Immature natural killer cell (primary cell): ENCODE results near the gene SLIT3. TPM values are rescaled to one million over a fixed set of nuclear protein-coding genes. Genes with fewer than 3 reads are reported as not detected.
"Not testable (repeated sequence)": the region's sequence is repeated elsewhere in the genome, so short reads cannot be mapped to it uniquely, and the experiment has no call there.

Experiments used
- DNase-seq, 3 donors: peaks; one replicate each; pipeline ENCODE4 v3.0.0; 2022; ENCODE audit warnings: mixed read lengths in 1 of 3
- H3K27ac Mint-ChIP-seq, 6 donors: one replicate each; pipeline ENCODE4 v1.8.0; 2020; ENCODE audit warnings: mixed read lengths in 6 of 6, mild to moderate bottlenecking in 5 of 6, inconsistent platforms in 4 of 6, moderate library complexity in 3 of 6
- H3K27me3 Mint-ChIP-seq, 3 donors: one replicate each; pipeline ENCODE4 v1.8.0; 2020 to 2021; ENCODE audit warnings: low read depth in 3 of 3, mild to moderate bottlenecking in 3 of 3, mixed read lengths in 3 of 3, moderate library complexity in 3 of 3, inconsistent platforms in 1 of 3
- H3K36me3 Mint-ChIP-seq, 3 donors: one replicate each; pipeline ENCODE4 v1.8.0; 2020; ENCODE audit warnings: mixed read lengths in 3 of 3, inconsistent platforms in 2 of 3, mild to moderate bottlenecking in 2 of 3
- H3K4me1 Mint-ChIP-seq, 2 donors: one replicate each; pipeline ENCODE4 v1.8.0; 2020; ENCODE audit warnings: inconsistent platforms in 2 of 2, mild to moderate bottlenecking in 2 of 2, mixed read lengths in 2 of 2, moderate library complexity in 1 of 2
- H3K4me3 Mint-ChIP-seq, 5 donors: one replicate each; pipeline ENCODE4 v1.8.0; 2020; ENCODE audit warnings: mild to moderate bottlenecking in 5 of 5, mixed read lengths in 5 of 5, inconsistent platforms in 3 of 5, moderate library complexity in 3 of 5
- H3K9me3 Mint-ChIP-seq, 6 donors: one replicate each; pipeline ENCODE4 v1.8.0; 2020; ENCODE audit warnings: mild to moderate bottlenecking in 6 of 6, mixed read lengths in 6 of 6, inconsistent platforms in 4 of 6, moderate library complexity in 3 of 6
- polyA plus RNA-seq, 3 donors: library from polyadenylated mRNA; unstranded; fragments of 300-500 nt; fragmentation: Illumina TruSeq; gene quantifications; one replicate each; pipeline ENCODE4 v1.2.3, GENCODE V29; 2021

The SLIT3 gene
- polyA plus RNA-seq, 3 donors from 2014 or later = 0.47 to 0.90 TPM; not detected in 1

DNA sequence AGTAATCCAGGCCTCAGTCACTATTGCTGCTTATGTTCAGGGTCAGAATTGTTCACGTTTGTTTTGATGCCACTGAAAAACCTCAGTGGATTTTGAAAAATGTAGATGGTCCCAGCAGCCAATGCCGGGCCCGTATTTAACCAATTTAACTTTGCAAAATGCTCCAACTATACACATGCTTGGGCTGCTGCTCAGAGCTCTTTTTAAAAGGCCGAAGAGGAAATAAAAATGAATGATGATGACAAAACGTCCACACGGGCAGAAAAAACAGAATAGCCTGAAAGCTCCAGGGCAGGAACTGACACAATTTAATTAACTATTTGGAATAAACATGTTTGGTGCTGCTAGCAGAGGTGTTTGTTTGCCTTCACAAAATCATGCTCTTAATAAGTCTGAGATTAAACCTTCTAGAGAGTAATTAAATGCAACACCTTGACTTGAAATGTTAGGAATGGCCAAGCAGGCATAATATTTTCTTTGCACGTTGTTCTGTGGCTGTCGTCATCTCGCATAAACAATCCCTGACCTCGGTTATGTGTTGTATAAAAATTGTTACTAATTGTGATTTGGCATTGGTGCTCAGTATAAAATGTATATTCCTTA is 152.7 kb downstream of the SLIT3 start:
- Mint-ChIP-seq H3K27me3 (peaks cover 0 to 3% (median 2%) of the 10 kb centered on the region in 3 donors), H3K27ac (no peak overlapping the region), H3K4me1 (no peaks in the 10 kb centered on the region), H3K4me3 (no peak overlapping the region), H3K9me3 (no peaks in the 10 kb centered on the region), H3K36me3 (no peaks in the 10 kb centered on the region)
- no peak for DNase-seq

DNA sequence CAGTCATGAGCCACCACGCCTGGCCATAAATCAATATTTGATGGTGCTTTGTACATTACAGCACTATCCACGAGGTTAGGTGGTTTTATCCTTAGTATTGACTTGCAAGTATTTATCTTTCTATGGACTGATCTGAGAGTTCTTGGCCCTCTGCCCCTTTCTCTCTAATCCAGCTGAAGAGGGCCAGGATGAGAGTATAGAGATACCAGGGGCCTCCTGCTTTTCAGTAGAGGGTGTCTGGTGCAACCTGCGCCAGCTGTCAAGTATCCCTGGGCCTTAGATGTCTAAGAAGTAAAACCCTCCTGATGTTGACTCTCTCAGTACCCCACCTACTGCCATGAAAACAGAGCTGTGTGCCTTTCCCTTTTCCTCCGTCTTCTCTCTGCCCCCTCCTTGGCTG is 153.4 kb downstream of the SLIT3 start:
- H3K4me1 Mint-ChIP-seq = no peaks in the 10 kb centered on the region
- no peak overlapping the region for H3K27ac Mint-ChIP-seq
- DNase-seq = no peak
- peaks cover 0 to 3% (median 2%) of the 10 kb centered on the region in 3 donors for H3K27me3 Mint-ChIP-seq
- H3K9me3 Mint-ChIP-seq = no peaks in the 10 kb centered on the region
- no peak overlapping the region for H3K4me3 Mint-ChIP-seq
- H3K36me3 Mint-ChIP-seq = no peaks in the 10 kb centered on the region

DNA sequence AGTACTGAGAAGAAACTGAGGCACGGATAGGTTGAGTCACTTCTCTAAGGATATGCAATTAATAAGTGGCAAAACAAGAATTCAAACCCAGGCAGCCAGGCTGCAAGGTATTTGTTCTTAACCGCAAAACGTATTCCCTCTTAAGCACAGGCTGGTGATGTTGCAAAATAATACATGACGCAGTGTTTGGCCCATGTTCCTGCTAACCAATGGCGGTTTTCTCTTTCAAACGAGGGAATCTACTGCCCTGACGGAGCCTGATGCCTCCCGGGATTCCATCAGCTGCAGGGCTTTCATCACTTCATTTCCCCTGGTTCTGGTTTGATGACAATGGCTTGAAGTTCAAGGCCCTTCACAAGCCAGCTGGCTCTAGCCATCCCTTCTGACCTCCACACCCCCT is 154.8 kb downstream of the SLIT3 start:
- no peak overlapping the region for H3K4me3 Mint-ChIP-seq

DNA sequence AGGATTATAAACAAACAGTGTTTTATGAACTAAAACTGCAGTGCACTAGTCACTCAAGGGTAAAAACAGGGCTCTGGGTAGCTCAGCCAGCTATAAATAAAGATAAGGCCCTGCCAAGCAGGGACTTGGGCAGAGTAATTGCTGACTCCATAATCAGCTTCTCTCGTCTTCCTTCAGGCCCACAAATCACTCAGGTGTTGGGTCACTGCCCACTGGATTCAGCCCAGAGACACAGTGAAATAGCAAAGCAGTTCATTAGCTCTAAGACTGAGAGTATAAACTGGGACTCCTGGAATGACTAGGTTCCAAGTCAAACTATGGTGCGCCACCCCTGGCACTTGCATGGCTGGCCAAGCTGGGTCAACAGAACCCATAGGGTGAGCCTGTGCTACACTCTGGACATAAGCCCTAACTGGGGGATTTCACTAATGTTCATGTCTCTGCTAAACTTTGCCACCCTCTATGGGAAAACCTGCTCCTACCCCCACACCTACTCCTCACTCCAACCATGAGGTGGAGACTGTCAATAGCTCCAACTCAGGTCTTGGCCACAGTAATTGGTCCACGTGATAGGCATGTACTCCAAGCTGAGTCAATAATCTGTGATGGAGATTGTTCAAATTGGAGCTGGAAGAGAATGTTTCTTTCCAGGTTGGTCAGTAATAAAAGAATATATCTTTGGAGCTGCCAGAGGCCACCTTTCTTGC is 158.5 kb downstream of the SLIT3 start:
- no peak for DNase-seq
- H3K9me3 Mint-ChIP-seq = no peaks in the 10 kb centered on the region
- H3K4me1 Mint-ChIP-seq = no peaks in the 10 kb centered on the region
- H3K4me3 Mint-ChIP-seq = no peak overlapping the region
- H3K36me3 Mint-ChIP-seq = no peaks in the 10 kb centered on the region
- H3K27ac Mint-ChIP-seq = no peak overlapping the region
- peaks cover 2 to 4% (median 3%) of the 10 kb centered on the region in 3 donors for H3K27me3 Mint-ChIP-seq

More for the DNA sequence above, 154.8 kb downstream of the SLIT3 start:
- DNase-seq = no peak
- Mint-ChIP-seq H3K4me1 (no peaks in the 10 kb centered on the region), H3K27me3 (peaks cover 0 to 1% (median 0%) of the 10 kb centered on the region in 3 donors), H3K36me3 (no peaks in the 10 kb centered on the region), H3K27ac (no peak overlapping the region), H3K9me3 (no peaks in the 10 kb centered on the region)

DNA sequence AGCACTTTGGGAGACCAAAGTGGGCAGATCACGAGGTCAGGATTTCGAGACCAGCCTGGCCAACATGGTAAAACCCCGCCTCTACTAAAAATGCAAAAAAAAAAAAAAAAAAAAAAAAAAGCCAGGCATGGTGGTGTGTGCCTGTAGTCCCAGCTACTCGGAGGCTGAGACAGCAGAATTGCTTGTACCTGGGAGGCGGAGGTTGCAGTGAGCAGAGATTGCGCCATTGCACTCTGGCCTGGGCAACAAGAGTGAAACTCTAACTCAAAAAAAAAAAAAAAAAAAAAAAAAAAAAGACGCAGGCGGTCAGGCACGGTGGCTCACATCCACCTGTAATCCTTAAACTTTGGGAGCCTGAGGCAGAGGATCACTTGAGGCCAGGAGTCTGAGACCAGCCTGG is 160.7 kb downstream of the SLIT3 start:
- DNase-seq, H3K27ac Mint-ChIP-seq, H3K4me3 Mint-ChIP-seq, H3K9me3 Mint-ChIP-seq, H3K36me3 Mint-ChIP-seq, H3K4me1 Mint-ChIP-seq, H3K27me3 Mint-ChIP-seq: not testable (repeated sequence)

DNA sequence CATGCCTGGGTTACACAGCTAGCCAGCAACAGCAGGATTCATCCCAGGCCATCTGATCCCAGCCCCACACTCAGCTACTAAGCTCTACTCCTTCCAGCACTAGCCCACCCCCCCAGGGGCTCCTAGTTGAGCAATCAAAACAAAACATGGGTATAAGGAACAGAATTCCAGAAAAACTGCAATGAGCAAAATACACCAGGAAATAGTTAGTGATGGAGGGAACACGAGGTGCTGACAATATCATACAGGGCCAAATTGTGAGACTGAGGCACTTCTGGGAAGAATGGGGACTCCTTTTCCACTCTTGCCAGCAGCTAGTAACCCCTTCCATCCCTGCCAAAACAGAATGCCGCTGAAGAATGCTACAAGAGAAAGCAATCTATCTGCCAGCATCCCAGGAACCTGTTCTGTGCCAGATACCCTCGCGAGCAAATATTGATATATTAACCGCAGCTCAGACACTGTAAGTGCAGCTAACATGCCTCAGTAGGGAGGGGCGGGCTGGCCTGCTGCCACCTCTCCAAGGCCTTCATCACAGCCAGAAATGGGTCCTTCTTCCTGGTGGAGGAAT is 161.4 kb downstream of the SLIT3 start:
- peaks cover 0 to 1% (median 0%) of the 10 kb centered on the region in 6 donors for H3K9me3 Mint-ChIP-seq
- H3K4me3 Mint-ChIP-seq = no peak overlapping the region
- no peaks in the 10 kb centered on the region for H3K4me1 Mint-ChIP-seq
- no peak overlapping the region for H3K27ac Mint-ChIP-seq
- no peaks in the 10 kb centered on the region for H3K36me3 Mint-ChIP-seq
- DNase-seq = no peak
- H3K27me3 Mint-ChIP-seq = peaks cover 3 to 4% (median 4%) of the 10 kb centered on the region in 3 donors

DNA sequence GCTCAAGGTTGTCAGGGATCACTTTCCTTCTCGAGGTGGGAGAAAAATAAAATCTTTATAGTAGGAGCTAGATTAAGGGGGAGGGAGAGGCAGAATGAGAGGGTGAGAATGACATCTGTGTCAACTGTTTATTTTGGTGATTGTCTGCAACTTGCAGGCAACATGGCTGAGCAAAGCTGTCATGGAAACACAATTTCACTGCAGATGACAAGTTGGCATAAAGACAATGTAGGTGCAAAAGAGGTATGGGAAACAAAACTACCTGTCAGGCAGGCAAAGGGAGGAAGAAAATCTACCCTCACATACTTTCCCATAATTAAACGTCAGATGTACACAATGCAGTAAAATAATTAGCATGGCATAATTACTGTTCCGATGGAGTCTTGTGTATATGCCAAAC is 167.4 kb downstream of the SLIT3 start:
- H3K9me3 Mint-ChIP-seq = peaks cover 0 to 5% (median 0%) of the 10 kb centered on the region in 6 donors
- H3K4me1 Mint-ChIP-seq = no peaks in the 10 kb centered on the region
- no peak overlapping the region for H3K4me3 Mint-ChIP-seq
- DNase-seq = no peak
- peaks cover 0 to 4% (median 2%) of the 10 kb centered on the region in 3 donors for H3K27me3 Mint-ChIP-seq
- no peak overlapping the region for H3K27ac Mint-ChIP-seq
- no peaks in the 10 kb centered on the region for H3K36me3 Mint-ChIP-seq

DNA sequence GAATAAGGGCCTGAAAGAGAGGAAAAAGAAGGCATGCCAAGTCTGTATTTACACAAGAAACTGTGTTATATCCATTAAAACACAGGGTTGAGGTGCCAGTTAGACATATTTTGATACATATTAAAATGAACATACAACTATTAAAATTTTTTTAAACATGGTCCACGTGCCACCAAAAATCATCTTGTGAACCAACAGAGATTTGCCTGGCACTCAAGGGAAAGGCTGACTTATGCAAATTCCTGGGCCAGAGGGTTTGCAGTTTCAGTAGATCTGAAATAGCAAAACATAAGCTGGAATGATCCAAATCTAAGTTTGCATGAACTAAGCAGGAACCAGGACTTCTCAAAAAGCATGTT is 168.7 kb downstream of the SLIT3 start:
- no peaks in the 10 kb centered on the region for H3K4me1 Mint-ChIP-seq
- no peaks in the 10 kb centered on the region for H3K36me3 Mint-ChIP-seq
- DNase-seq = no peak
- no peak overlapping the region for H3K4me3 Mint-ChIP-seq
- H3K27me3 Mint-ChIP-seq = peaks cover 0 to 2% (median 0%) of the 10 kb centered on the region in 3 donors
- no peak overlapping the region for H3K27ac Mint-ChIP-seq
- peaks cover 0 to 5% (median 0%) of the 10 kb centered on the region in 6 donors for H3K9me3 Mint-ChIP-seq

DNA sequence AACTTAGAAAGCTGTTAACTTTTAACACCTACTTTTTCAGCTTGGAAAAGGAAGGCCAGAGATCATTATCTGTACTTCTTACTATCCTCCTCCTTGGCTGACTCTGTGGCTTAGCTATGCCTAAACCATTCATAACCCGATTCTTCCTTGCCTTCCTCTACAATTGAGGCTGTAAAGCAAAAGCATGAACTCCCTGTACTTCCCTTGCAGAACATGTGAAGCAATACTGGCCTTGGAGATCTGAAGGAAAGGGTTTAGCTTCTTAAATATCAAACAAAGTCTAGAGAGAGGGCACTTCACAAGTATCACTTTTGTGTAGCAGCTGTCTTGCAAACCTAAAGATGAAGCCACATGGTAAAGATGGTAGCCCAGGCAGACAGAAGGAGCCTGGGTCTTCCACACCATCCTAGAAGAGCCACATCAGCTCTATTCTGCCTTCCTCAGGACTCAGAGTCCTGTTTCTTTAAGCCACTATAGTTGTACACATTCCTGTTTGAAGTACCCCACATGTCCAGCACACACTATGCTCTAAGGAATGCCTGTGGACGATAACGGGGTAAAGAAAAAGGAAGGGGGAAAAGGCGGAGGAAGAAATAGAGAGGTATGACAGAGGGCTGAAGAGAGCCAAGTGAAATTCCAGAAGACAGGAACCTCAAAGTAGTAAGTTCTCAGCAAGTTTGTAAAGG is 169.2 kb downstream of the SLIT3 start:
- DNase-seq = no peak
- H3K4me3 Mint-ChIP-seq = no peak overlapping the region
- no peak overlapping the region for H3K27ac Mint-ChIP-seq
- peaks cover 0 to 2% (median 2%) of the 10 kb centered on the region in 3 donors for H3K27me3 Mint-ChIP-seq
- H3K36me3 Mint-ChIP-seq = no peaks in the 10 kb centered on the region
- H3K9me3 Mint-ChIP-seq = peaks cover 0 to 3% (median 0%) of the 10 kb centered on the region in 6 donors
- no peaks in the 10 kb centered on the region for H3K4me1 Mint-ChIP-seq

DNA sequence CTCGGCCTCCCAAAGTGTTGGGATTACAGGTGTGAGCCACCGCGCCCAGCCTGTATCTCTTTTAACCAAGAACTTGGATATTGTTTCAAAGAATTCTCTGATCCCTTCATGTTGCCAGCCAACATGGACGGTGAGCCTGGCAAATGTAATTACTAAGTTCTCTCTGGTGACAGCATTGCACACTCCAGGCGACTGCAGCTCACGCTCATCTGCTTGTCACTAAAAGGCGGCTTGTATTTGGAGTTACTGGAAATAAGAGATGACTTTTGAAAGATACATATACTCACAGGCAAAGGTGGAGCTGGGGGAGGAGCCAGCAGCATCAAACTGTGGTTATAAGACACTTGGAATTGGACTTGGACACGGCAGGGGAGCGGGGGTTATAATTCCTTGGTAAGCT is 172.3 kb downstream of the SLIT3 start:
- peaks cover 0 to 5% (median 0%) of the 10 kb centered on the region in 6 donors for H3K9me3 Mint-ChIP-seq
- H3K4me3 Mint-ChIP-seq = no peak overlapping the region

DNA sequence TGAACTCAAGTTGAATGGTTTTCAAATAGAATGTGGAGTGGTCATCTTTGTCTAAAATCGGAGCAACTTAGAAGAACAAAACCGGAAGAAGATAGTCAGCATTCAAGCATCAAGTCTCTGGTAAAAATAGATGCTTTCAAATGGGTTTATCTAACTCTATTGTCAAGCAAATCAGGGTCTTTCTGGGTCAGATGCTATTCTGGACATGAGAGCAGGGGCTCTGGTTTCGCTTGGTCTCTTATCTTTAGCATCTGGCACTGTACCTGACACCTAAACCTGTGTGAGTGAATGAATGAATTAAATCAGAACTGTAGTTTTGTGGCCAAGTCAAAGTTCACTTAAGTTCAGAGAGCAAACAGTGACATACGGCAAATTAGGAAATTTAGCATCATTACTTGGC is 173.5 kb downstream of the SLIT3 start:
- no peak overlapping the region for H3K4me3 Mint-ChIP-seq
- H3K27me3 Mint-ChIP-seq = peaks cover 0 to 5% (median 1%) of the 10 kb centered on the region in 3 donors
- peaks cover 0 to 2% (median 0%) of the 10 kb centered on the region in 6 donors for H3K9me3 Mint-ChIP-seq
- H3K27ac Mint-ChIP-seq = no peak overlapping the region
- H3K4me1 Mint-ChIP-seq = no peaks in the 10 kb centered on the region
- DNase-seq = no peak
- no peaks in the 10 kb centered on the region for H3K36me3 Mint-ChIP-seq

More for the DNA sequence above, 172.3 kb downstream of the SLIT3 start:
- Mint-ChIP-seq H3K27ac (no peak overlapping the region), H3K27me3 (peaks cover 0 to 5% (median 1%) of the 10 kb centered on the region in 3 donors), H3K4me1 (no peaks in the 10 kb centered on the region), H3K36me3 (no peaks in the 10 kb centered on the region)
- no peak for DNase-seq

DNA sequence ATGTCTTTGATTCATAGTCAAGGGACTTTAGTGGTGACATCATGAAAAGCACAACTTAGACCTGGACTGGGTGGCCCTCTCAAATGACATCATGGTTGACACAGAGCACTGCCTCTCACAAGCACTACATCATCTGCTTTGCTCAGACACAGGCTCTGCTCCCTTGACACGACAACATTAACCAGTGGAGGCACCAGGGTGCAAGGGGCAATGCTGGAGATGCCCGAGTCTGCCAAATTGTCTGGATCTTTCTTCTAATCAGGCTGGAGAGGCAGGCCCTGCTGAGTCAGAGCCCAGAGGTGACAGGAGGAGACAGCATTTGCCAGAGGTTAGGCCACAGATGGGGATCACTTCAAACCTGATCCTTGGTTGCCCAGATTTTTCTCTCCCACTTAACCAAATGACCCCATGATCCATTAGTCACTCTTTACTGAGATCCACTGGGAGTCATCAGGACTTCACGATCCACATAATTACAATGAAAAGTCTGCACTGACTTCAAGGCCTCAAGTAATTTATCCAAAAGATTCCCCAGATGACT is 174.4 kb downstream of the SLIT3 start:
- Mint-ChIP-seq H3K36me3 (no peaks in the 10 kb centered on the region), H3K9me3 (peaks cover 0 to 2% (median 0%) of the 10 kb centered on the region in 6 donors), H3K27me3 (peaks cover 0 to 5% (median 1%) of the 10 kb centered on the region in 3 donors), H3K27ac (no peak overlapping the region), H3K4me1 (no peaks in the 10 kb centered on the region), H3K4me3 (no peak overlapping the region)
- DNase-seq = no peak

DNA sequence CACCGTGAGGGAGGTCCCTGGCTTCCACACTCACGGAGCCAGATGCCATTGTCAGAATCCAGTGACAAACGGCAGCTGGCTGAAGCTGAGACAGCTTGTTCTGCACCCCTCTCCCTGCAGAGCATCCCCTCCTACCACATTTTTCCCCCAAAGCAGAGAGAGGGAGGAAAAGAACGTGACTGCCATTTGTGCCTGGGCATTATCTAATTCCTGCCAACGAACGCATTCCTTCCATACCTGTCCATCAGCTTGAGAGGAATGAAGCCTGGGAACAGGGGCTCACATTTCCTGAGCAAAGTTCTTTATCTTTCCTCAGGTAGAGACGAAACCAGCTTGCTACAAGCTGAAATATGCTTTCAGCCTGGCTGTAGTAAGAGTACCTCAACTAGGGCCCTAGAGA is 175.4 kb downstream of the SLIT3 start:
- Mint-ChIP-seq H3K9me3 (peaks cover 0 to 2% (median 0%) of the 10 kb centered on the region in 6 donors), H3K4me3 (no peak overlapping the region), H3K27me3 (peaks cover 0 to 5% (median 1%) of the 10 kb centered on the region in 3 donors), H3K36me3 (no peaks in the 10 kb centered on the region), H3K27ac (no peak overlapping the region), H3K4me1 (no peaks in the 10 kb centered on the region)
- no peak for DNase-seq

DNA sequence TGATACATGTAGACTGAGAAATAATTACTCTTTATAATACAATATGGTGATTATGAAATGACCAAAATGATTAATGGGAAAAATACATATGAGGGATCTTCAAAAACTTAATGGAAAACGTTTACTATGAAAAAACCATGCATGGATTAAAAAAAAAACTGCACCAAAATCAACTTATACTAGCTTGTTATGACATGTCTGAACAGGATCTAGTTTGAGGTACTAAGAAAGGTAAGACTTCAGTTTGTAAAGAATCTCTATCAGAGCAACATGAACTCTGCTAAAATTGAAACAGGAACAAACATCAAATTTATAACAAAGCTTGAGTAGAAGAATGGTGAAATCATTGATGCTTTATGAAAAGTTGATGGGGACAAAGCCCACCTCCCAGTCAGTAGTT is 178.0 kb downstream of the SLIT3 start:
- no peak for DNase-seq
- H3K27me3 Mint-ChIP-seq = peaks cover 0 to 5% (median 1%) of the 10 kb centered on the region in 3 donors
- no peak overlapping the region for H3K4me3 Mint-ChIP-seq
- H3K4me1 Mint-ChIP-seq = no peaks in the 10 kb centered on the region
- H3K27ac Mint-ChIP-seq = no peak overlapping the region
- H3K36me3 Mint-ChIP-seq = no peaks in the 10 kb centered on the region
- peaks cover 0 to 2% (median 0%) of the 10 kb centered on the region in 6 donors for H3K9me3 Mint-ChIP-seq
